Glutamatergic neuron (in vitro differentiated cells): Measurements from ENCODE around the gene CACNA2D1. TPM values are rescaled to one million over a fixed set of nuclear protein-coding genes. Genes with fewer than 3 reads are reported as not detected.

ENCODE experiments used
- DNase-seq: peaks from one replicate; pipeline ENCODE4 v3.0.0; 2022
- H3K27ac Mint-ChIP-seq: one replicate; pipeline ENCODE4 v1.8.0; 2020; ENCODE audit warnings: mild to moderate bottlenecking, mixed read lengths, inconsistent platforms; ENCODE audit not compliant: unreplicated experiment
- H3K27me3 Mint-ChIP-seq: one replicate; pipeline ENCODE4 v1.8.0; 2020; ENCODE audit warnings: mild to moderate bottlenecking, moderate library complexity, mixed read lengths, inconsistent platforms; ENCODE audit not compliant: unreplicated experiment
- H3K36me3 Mint-ChIP-seq: one replicate; pipeline ENCODE4 v1.8.0; 2020; ENCODE audit warnings: mild to moderate bottlenecking, mixed read lengths, inconsistent platforms; ENCODE audit not compliant: unreplicated experiment
- H3K4me1 Mint-ChIP-seq: one replicate; pipeline ENCODE4 v1.8.0; 2020; ENCODE audit warnings: mild to moderate bottlenecking, low read depth, mixed read lengths, inconsistent platforms; ENCODE audit not compliant: unreplicated experiment
- H3K4me3 Mint-ChIP-seq: one replicate; pipeline ENCODE4 v1.8.0; 2020; ENCODE audit warnings: mild to moderate bottlenecking, mixed read lengths, inconsistent platforms; ENCODE audit not compliant: unreplicated experiment
- H3K9me3 Mint-ChIP-seq: one replicate; pipeline ENCODE4 v1.8.0; 2020; ENCODE audit warnings: mild to moderate bottlenecking, moderate library complexity, mixed read lengths, inconsistent platforms; ENCODE audit not compliant: unreplicated experiment
- CTCF ChIP-seq: fragments of 200-600 bp; sonication (generic); IDR thresholded peaks from one replicate; pipeline ENCODE4 v1.5.0; 2021; ENCODE audit not compliant: partially characterized antibody, unreplicated experiment
- total RNA-seq: library from RNA; stranded (reverse); fragmentation: NEBNext Ultra II Directional; extraction: Animal tissue kit (Norgen Biotek cat#: 25700); gene quantifications from one replicate; pipeline ENCODE4 v1.2.1, GENCODE V29; 2021; ENCODE audit not compliant: unreplicated experiment

CACNA2D1 gene
- total RNA-seq, 1 donor from 2014 or later = 258 TPM

DNA sequence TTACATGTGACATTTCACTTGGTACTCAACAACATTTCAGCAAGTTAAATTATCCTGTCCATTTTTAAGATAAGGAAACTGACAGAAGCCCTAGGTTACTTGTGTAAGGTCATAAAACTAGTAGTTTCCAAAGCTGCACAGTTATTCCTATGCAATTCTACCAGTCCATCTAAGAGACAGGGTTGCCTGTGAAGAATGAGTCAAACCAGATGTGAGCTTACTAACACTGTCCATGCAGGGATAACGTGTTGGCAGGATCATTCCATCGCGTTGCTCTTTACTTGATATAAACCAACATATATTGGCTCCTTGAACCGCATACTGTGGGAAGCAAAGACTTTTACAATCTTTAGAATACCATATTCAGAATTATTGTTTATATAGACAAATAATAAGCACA, 392.8 kb downstream of the CACNA2D1 start:
- Mint-ChIP-seq H3K9me3 (peaks cover under 1% of the 10 kb centered on the region), H3K27me3 (peaks cover 2% of the 10 kb centered on the region), H3K27ac (no peak overlapping the region), H3K4me3 (no peak overlapping the region), H3K4me1 (peaks cover 20% of the 10 kb centered on the region), H3K36me3 (no peaks in the 10 kb centered on the region)
- DNase-seq = no peak
- no peak for TF ChIP-seq CTCF

- H3K4me1 Mint-ChIP-seq = peaks cover 20% of the 10 kb centered on the region
- no peaks in the 10 kb centered on the region for H3K9me3 Mint-ChIP-seq
- no peak for TF ChIP-seq CTCF
- H3K27ac Mint-ChIP-seq = peak overlapping the region; percentile 5
- H3K27me3 Mint-ChIP-seq = peaks cover 2% of the 10 kb centered on the region
- H3K36me3 Mint-ChIP-seq = no peaks in the 10 kb centered on the region
- H3K4me3 Mint-ChIP-seq = no peak overlapping the region
- no peak for DNase-seq
Measured at GRCh38 chr7:82049891-82050533, 393.6 kb downstream of the CACNA2D1 start.

DNA sequence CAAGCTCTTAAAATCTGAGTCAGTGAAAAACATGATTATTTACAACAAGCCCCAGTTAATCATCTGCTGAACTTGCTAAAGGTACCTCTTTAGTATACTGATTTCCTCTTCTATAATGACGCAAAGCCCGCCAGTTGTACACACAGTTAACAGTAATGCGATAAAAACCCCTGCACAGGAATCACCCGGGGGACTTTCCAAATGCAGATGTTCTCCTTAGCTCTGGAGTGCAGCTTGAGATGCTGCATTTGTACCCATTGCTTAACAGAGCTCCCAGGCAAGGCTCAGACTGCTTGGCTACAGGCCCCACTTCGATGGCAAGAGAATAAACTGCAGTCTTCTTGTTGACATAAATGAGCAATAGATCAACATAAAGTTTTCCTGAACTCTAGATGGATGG, 394.1 kb downstream of the CACNA2D1 start:
- H3K27me3 Mint-ChIP-seq = peaks cover 2% of the 10 kb centered on the region
- H3K27ac Mint-ChIP-seq = peak overlapping the region; percentile 5
- DNase-seq = no peak
- no peaks in the 10 kb centered on the region for H3K9me3 Mint-ChIP-seq
- H3K4me1 Mint-ChIP-seq = peaks cover 20% of the 10 kb centered on the region
- H3K36me3 Mint-ChIP-seq = no peaks in the 10 kb centered on the region
- H3K4me3 Mint-ChIP-seq = no peak overlapping the region
- no peak for TF ChIP-seq CTCF

DNA sequence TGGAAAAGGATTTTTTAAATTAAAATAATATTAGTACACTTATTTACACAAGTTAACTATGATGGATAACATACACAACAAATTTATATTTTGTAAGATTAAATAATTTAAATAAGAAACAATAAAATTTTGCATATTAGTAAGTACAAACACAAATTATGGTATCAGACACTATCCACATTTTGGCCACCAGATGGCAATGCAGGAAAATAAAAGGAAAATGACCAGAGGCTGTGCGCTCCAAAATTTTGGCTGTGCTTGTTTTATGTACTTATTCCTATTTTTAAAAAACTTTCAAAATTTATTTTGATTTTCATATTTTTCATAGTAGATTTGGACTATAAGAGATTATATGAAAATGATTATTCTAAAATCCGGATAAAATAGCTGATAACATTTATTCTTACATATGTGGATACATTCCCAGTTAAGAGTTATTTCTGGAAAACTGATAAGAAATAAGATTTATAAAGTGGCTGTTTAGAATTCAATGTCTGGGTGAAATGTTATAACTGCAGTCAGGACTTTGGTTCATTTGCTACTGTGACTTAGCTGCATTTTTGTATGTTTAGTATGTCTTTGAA, 399.0 kb downstream of the CACNA2D1 start:
- DNase-seq = no peak
- TF ChIP-seq CTCF = peak; percentile 79
- H3K36me3 Mint-ChIP-seq = no peaks in the 10 kb centered on the region
- peaks cover 6% of the 10 kb centered on the region for H3K9me3 Mint-ChIP-seq
- peaks cover 3% of the 10 kb centered on the region for H3K27me3 Mint-ChIP-seq
- no peak overlapping the region for H3K4me3 Mint-ChIP-seq
- no peak overlapping the region for H3K27ac Mint-ChIP-seq
- H3K4me1 Mint-ChIP-seq = peaks cover 26% of the 10 kb centered on the region

DNA sequence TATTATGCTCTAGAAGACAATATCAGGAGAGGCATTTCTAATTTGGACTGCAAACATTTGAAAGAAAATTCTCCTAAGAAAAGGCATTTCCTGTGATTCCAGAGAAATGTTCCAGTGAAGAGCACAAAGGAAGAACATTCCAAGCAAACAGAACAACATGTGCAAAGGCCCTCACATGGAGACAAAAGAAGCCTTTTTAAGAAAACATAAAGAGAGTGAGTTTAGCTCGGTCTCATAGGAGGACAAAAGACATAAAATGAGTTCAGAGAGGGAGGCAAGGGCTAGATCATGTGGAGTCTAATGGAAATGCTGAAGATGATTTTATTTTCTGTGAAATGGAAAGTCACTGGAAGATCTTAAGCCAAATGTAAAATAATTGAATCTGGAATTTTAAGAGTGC, 404.0 kb downstream of the CACNA2D1 start:
- Mint-ChIP-seq H3K4me3 (no peak overlapping the region), H3K27ac (no peak overlapping the region), H3K36me3 (no peaks in the 10 kb centered on the region), H3K9me3 (peaks cover 6% of the 10 kb centered on the region), H3K27me3 (peaks cover 3% of the 10 kb centered on the region), H3K4me1 (peaks cover 12% of the 10 kb centered on the region)
- TF ChIP-seq CTCF = no peak
- no peak for DNase-seq
